ENCODE data around the gene S100A10.

DNA sequence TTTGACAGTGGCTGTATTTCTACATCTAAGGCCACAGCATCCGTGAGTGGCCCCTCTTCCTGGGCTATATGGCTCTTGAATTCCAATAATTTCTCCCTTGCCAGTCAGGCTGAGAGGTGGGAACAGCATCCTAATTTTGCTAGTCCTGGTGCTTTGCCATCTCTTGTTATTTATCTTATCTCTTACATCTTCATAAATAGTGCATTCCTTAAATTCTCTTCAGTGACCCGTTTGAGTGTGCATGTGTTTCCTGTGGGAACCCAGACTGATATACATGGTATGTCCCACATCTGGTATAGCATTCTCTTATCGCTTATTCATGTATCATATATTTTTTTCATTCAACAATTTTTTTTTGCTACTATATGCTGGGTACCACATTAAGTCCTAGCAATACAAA lies 33.2 kb upstream of the S100A10 start:
- TF ChIP-seq, protein P1, sequence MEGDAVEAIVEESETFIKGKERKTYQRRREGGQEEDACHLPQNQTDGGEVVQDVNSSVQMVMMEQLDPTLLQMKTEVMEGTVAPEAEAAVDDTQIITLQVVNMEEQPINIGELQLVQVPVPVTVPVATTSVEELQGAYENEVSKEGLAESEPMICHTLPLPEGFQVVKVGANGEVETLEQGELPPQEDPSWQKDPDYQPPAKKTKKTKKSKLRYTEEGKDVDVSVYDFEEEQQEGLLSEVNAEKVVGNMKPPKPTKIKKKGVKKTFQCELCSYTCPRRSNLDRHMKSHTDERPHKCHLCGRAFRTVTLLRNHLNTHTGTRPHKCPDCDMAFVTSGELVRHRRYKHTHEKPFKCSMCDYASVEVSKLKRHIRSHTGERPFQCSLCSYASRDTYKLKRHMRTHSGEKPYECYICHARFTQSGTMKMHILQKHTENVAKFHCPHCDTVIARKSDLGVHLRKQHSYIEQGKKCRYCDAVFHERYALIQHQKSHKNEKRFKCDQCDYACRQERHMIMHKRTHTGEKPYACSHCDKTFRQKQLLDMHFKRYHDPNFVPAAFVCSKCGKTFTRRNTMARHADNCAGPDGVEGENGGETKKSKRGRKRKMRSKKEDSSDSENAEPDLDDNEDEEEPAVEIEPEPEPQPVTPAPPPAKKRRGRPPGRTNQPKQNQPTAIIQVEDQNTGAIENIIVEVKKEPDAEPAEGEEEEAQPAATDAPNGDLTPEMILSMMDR (IDR thresholded peaks at IDR 0.05), result no peak
- TF ChIP-seq POLR2A (IDR thresholded peaks at IDR 0.05), result no peak

All from body of pancreas (tissue), 4 donors.